HG03025 (cell line): ENCODE results near the gene RIBC2.
"Not testable (repeated sequence)": the region's sequence is repeated elsewhere in the genome, so short reads cannot be mapped to it uniquely, and the experiment has no call there.

Experiments used
- ATAC-seq: cut with Tn5 transposase; IDR thresholded peaks from one replicate; pipeline ENCODE4 v1.9.1; 2021; ENCODE audit warnings: mild to moderate bottlenecking, moderate library complexity; ENCODE audit not compliant: unreplicated experiment, low FRiP score

RIBC2 gene

DNA sequence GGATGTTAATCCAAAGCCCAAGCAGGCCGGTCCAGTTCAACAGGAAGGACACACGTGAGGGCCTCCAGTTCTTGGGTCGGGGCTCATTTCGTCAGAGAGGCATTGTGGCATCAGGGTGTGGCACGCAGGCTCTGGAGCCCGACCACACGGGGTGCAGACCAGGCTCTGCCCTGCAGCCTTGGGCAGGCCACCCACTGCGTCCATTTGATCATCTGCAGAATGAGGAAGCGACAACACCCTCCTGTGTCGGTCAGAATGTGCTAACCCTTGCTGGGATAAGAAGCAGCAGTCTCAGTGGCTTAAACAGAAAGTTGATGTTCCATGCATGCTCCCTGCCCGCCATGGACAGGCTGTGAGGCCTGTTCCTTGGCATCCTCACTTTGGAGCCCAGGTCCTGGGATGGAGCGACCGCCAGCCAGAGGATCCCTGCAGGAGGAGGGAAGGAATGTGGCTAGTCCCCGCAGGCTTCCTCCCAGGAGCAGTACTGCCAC lies 10.8 kb downstream of the RIBC2 start:
- ATAC-seq, result no peak

DNA sequence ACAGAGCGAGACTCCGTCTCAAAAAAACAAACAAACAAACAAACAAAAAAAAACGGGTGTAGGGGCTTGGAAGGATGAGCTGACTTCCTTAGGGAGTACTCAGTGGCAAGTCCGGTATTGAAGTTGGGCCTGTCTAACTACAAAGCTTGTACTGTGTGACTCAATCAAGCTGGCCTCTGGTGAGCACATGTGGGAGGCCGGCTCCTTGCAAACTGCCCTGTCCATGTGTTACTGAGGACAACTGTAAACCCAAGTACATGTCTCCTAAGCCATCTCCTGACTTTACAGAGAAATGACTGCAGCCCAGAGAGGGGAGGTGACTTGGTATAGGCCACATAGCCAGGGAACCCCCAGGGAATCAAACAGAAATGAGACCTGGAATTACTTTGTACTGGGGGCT lies 11.6 kb downstream of the RIBC2 start:
- no peak for ATAC-seq

DNA sequence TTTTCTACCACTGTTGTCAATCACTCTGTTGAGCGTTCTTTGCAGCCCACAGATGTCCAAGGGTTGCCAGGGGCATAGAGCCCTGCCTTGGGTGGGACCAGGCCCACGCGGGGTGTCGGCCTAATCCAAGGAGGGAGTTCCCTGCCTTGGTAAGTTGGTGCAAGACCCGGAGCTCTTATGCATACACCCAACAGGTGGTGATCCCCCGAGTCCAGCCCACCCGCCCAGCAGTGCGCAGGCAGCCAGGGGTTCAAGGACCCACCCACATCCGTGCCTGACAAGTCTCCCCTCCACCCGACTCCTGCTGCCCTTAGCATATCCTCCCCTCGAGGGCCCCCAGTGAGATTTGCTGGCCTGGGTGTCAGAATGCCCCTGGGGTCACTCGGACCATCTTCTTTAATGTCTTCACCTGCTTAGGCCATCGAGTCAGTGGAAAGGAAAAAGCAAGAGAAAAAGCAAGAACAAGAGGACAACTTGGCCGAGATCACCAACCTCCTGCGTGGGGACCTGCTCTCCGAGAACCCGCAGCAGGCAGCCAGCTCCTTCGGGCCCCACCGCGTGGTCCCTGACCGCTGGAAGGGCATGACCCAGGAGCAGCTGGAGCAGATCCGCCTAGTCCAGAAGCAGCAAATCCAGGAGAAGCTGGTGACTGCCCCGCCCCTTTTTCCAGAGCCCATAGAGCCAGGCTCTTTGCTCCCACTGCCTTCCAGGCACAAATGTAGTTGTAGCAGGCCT lies 12.2 kb downstream of the RIBC2 start:
- ATAC-seq, result no peak

DNA sequence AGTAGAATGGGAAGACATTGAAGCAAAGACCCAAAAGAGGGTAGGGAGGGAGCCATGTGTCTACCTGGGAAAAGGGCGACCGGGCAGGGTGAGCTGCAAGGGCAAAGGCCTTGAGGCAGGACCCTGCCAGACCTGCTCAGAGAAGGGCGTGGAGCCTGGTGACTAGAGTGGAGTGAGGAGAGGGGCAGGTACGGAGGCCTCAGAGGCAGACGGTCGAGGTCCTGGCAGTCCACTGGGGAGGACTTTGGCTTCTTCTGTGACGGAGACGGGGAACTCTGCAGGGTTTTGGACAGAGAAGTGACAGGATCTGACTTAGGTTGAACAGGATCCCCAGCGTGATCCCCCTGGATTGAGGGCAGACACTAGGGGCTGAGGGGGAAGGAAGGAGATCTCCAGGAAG lies 12.9 kb downstream of the RIBC2 start:
- ATAC-seq, result no peak

DNA sequence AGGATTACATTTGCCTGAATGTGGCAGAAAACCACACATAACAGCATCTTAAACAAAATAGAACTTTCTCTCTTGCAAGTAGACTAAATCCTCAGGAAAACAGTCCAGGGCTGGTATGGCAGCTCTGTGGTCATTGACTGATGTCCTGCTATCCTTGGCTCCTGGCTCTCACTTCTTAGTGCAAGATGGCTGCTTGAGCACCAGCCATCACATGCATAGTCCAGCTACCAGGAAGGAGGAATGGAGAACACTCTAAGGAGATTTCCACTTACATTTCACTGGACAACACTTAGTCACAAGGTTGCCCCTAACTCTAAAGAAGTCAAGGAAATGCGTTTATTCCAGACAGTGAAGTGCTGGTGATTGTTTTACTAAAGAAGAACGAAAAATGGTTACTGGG lies 13.6 kb downstream of the RIBC2 start:
- no peak for ATAC-seq

DNA sequence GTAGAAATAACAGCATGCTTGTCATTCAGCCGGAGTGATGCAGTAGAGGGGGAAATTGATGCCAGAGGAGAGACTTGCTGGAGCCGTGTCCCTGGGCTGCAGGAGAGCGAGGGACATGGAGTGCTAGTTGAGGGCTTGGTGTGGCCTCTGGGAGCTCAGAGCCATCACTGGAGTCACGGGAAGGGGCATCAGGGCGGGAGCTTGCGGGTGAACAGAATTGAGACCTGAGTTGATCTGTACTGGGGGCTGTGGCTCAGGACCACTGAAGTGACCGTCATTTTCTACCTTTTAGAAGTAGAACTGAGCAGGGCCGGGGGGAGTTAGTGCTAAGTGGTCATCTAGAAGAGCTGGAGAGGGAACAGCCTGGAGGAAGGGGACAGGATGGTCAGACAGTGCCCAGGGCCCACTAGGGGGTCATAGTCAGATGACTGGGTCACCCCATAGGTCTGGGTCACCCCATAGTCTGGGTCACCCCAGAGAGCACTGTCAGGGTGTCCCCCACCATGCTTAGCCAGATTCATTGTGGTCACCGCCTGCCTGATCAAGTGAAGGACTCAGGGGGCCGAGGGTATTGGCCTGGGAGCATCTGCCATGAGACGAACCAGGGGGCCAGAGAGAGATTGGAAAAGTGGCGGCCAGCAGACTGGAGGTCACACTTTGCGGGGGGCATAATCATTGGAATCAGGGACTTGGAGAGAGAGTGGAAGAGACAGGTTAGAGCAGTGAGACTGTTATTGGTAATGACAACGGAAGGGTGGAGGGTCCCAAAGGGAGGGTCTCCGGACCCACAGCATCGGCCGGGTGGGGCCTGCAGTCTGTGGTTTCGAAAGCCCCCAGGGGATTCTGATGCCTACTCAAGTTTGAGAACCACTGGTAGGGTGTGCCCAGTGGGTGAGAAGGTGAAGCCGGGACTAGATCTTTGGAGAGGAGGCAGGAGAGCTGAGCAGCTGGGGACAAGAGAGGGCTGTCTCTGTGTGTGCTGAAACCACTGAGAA lies 15.2 kb downstream of the RIBC2 start:
- ATAC-seq, result no peak

DNA sequence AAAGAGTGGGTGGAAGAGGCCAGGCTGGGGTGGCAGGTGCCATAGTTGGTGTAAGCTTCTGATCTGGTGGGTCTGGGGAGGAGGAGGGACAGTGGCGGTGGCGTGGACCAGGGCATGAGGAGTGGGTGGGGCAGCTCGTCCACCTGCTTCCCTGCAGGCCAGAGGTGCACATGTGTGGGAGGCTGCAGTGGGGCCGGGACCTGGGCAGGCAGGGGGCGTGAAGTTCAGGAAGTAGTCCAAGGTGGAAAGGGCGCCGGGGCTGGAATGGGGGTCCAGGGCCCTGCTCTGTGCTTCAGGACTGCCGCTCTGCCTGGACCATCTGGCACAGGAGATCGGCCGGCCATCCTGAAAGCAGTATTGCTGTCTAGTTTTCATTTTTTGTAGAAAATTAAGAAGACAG lies 15.9 kb downstream of the RIBC2 start:
- no peak for ATAC-seq

DNA sequence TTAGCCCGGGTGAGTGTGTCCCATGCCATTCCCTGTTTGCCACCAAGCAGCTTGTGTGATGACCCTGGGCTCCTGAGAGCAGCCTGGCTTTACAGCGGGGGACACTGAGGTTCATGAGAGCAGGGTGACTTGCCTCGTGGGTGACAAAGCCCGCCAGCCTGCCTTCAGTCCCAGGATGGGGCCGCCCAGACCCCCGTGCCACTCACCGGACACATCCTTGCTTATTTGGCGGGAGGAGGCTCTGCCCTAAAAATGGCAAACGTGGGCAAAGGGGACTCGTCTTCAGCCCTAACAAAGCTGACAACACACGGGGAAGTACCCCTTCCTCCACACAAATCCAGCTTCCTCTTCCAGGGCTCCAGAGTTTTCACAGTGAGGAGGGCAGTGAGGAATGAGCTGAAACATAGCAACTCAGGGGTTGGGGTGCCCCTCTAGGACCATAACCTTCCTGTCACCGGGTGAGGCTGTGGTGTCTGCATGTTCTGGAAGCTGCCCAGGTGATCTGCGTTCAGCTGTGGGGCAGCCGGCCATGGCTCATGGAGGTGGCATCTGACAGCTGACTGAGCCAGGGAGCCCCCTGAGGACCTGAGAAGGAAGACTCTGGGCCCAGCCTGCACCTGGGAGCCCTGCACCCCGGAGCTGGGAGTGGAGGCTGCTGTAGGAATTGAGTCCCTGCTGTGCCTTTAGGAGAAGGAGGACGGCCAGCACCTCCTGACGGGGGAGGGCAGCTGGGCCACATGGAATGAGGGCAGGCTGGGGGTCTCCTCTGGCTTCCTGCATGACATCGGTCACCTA lies 16.7 kb downstream of the RIBC2 start:
- no peak for ATAC-seq

DNA sequence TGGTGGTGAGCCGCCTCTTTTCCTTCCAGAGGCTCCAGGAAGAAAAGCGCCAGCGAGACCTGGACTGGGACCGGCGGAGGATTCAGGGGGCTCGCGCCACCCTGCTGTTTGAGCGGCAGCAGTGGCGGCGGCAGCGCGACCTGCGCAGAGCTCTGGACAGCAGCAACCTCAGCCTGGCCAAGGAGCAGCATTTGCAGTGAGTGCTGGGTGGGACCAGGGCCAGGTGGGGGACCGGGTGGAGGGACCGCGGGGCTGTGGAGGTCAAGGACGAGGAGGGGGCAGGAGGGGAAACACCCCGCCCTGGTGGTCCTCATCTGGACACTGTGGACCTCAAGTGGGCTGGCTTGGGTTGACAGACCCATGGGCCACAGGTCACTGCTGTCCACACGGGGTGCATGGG lies 17.4 kb downstream of the RIBC2 start:
- ATAC-seq, result no peak

DNA sequence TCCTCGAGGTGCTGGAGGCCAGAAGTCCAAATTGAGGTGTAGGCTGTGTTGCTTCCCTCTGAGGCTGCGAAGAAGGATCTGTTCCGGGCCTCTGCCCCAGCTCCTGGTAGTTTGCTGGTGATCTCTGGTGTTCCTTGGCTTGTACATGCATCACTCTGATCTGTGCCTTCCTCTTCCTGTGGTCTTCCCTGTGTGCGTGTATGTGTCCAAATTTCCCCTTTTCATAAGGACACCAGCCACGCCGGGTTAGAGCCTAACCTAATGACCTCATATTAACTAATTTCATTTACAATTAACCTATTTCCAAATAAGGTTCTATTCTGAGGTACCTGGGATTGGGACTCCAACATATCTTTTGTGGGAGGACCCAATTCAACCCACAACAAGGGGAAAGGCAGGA lies 21.5 kb downstream of the RIBC2 start:
- no peak for ATAC-seq

DNA sequence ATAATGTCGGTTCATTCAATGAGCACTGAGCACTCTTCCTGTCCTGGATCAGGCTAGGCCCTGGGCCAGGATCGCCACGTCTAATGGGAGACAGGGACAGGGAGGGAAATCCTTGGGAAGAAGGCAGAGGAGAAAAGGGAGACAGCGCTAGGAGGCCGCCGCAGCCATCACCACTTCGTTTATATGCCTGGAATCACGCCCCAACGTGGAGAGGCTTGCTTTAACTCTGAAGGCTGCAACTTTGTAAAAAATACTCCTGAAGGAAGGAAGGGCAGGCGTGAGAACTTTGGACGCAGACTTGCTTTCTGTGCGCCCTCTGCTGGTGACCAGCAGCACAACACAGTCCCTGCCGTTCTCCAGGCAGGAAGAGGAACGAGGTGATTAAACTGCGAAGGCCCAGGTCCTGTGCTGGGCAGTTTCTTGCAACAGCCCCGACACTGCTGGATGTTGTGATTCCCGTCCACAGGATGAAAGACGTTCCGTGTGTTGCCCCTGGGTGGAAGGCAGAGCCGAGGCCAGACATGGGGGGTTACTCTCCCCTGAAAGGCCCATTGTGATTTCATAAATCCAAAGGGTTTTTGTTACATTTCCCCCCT lies 22.1 kb downstream of the RIBC2 start:
- no peak for ATAC-seq

DNA sequence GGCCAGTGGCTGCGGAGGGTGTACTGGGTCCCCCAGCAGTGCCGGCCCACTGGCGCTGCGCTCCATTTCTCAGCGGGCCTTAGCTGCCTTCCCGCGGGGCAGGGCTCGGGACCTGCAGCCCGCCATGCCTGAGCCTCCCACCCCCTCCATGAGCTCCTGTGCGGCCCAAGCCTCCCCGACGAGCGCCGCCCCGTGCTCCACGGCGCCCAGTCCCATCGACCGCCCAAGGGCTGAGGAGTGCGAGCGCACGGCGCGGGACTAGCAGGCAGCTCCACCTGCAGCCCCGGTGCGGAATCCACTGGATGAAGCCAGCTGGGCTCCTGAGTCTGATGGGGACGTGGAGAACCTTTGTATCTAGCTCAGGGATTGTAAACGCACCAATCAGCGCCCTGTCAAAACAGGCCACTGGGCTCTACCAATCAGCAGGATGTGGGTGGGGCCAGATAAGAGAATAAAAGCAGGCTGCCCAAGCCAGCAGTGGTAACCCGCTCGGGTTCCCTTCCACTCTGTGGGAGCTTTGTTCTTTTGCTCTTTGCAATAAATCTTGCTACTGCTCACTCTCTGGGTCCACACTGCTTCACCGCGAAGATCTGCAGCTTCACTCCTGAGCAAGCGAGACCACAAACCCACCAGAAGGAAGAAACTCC lies 23.5 kb downstream of the RIBC2 start:
- ATAC-seq, result not testable (repeated sequence)

DNA sequence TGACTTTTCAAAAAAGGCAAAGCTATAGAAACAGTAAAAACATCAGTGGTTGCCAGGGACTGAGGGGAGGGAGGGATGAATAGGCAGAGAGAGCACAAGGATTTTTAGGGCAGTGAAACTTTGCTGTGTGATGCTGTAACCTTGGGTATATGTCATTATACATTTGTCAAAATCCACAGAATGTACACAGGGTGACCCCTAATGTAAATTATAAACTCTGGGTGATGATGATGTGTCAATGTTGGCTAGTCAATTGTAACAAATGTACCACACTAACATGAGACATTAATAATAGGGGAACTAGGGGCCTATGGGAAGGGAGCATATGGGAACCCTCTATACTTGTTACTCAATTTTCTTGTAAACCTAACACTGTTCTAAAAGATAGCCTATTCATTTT lies 24.8 kb downstream of the RIBC2 start:
- no peak for ATAC-seq

DNA sequence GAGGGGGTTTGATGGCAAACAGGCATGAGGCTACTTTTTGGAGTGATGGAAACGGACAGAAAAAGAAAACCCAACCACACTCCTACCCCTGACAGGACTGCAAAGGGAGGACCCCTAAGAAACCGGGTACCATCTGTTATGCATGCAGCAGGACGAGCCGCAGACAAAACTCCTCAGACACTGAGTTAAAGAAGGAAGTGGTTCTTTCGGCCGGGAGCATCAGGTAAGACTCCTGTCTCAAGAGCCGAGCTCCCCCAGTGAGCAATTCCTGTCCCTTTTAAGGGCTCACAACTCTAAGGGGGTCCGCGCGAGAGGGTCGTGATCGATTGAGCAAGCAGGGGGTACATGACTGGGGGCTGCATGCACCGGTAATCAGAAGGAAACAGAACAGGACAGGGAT lies 27.2 kb downstream of the RIBC2 start:
- ATAC-seq, result not testable (repeated sequence)

DNA sequence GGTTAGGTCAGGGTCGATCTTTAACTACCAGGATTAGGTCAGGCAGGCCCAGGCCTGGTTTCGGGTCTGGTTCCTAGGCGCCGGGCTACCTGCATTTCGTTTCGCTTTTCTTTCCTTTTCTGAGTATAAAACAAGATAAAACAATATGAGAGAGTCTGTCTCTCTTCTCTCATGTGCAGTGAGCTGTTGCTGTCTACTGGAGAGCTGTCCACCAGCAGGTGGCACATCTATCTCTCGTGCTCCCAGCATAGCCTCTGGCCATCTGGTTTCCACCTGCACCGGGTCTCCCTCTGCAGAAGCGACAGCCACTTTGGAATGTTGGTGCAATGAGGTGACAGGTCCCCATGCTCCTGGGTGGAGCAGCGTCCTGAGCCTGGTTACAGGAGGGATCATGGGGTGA lies 27.6 kb downstream of the RIBC2 start:
- no peak for ATAC-seq

DNA sequence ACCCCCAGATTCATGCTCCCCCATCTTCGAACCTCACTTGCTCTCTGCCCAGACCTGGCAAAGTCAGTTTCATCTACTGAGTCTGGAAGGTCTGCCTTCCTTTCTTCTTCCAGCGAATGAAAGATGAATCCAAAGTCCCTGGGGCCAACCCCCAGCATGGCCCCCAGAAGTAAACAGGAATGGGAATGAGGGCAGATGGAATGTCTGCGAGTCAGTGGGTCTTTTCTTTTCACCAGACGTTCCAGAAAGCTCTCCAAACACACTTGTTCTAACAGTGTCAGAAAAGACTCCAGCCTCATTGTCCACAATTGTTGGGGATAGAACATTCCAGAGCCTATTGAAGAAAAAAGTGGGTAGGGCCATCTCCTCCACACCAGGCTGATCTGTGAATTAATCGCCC lies 28.6 kb downstream of the RIBC2 start:
- ATAC-seq, result no peak

DNA sequence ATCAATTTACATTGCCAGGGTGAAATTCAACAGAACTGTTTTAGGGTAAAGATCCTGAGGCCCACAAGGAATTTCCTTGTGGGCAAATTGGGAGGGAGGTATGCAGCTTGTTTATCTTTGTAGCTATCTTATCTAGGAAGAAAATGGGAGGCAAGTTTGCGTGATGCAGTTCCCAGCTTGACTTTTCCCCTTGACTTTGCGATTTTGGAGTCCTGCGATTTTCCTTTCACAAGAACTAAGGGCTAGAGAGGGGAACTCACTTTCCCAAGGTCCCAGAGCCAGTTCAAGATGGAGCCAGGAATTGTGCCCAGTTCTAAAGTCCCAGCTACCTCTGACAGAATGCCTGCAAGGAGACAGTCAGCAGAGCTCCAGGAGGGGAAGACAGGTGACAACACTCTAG lies 30.7 kb downstream of the RIBC2 start:
- ATAC-seq, result no peak

DNA sequence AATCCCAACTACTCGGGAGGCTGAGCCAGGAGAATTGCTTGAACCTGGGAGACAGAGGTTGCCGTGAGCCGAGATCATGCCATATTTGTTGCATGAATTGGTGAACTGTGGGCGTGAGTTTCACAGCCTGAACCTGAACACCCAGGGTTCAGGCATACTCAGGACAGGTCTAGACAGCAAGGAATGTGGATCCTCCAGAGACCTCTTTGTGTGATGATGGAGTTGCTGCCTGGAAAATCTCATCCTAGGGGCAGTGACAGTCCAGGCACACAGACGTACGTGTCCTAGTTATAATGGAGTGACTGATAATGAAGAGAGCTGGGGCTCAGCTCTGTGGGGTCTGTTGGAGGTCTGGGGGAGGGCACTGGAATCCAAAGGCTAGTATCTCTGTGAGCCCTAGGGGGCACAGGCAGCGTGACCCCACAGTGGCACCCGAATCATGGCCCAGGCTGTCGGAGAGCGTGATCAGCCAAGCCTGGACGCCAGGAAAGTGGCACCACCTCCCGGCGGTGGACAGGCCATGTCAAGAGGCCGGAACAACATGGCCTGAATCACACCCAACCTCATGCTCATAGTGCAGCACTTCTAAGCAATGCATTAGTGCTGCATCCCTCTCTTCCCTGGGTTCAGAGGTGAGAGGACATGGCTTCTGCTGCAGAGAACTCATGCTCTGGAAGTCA lies 31.7 kb downstream of the RIBC2 start:
- no peak for ATAC-seq

DNA sequence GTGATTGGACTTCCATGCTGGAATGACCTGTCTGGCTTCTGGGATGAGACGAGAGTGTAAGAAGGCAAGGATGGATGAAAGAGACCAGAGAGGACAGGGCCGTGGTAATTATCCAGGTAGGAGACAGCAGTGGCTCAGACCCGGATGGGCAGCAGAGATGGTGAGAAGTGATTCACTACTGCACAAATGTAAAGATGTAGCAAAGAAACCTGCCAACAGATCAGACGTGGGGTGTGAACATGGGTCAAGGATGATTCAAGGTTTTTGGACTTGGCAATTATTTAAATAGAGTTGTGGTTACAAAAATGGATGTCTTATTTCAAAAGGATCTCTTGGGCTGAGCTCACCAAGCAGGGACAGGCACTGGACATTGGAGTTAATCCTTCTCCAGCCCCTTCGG lies 32.7 kb downstream of the RIBC2 start:
- ATAC-seq, result no peak
